Muscle of back (tissue), 13 donors: Measurements from ENCODE around the gene ZNF618. TPM values are rescaled to one million over a fixed set of nuclear protein-coding genes. Genes with fewer than 3 reads are reported as not detected.

ENCODE experiments used
- DNase-seq, 3 donors: peaks; one replicate each; pipeline versions ENCODE4 v3.0.0 to v3.0.0-alpha.2; 2013
- long read RNA-seq, 9 donors: transcript quantifications; one replicate each; lab custom pipeline, GENCODE V29; 2026
- polyA plus RNA-seq, 10 donors: library from polyadenylated mRNA; unstranded; fragments of 120-200 nt; gene quantifications; one replicate each; pipeline ENCODE4 v1.2.1, GENCODE V29; 2013; ENCODE audit not compliant: insufficient read length in 10 of 10

The ZNF618 gene
- 10 to 100 TPM; 11.8 to 22.7 (median 14.6) TPM for polyA plus RNA-seq
- long read RNA-seq, donor 1, result 0 reads
- long read RNA-seq, donor 2, partial matches to known transcripts, result 5 of 5 reads
- long read RNA-seq, donor 2, other reads (novel, unspliced or antisense), result 0 of 5 reads
- long read RNA-seq, donor 3, result 0 reads
- long read RNA-seq, donor 4, result 0 reads
- long read RNA-seq, donor 5, full-length matches to known transcripts, result 1 of 1 reads
- long read RNA-seq, donor 5, partial matches to known transcripts, result 0 of 1 reads
- long read RNA-seq, donor 5, other reads (novel, unspliced or antisense), result 0 of 1 reads
- long read RNA-seq, donor 6, result 0 reads
- long read RNA-seq, donor 7, result 0 reads
- long read RNA-seq, donor 8, full-length matches to known transcripts, result 1 of 1 reads
- long read RNA-seq, donor 8, partial matches to known transcripts, result 0 of 1 reads
- long read RNA-seq, donor 8, other reads (novel, unspliced or antisense), result 0 of 1 reads
- long read RNA-seq, donor 9, result 0 reads

GRCh38 chr9:113876151-113876992 lies at the start of gene ZNF618:
Gene ZNF618, plus strand, starts transcription at chr9:113876309. Its CDS starts 72 bp downstream, at chr9:113876381.
- DNase-seq, result peak in 1 of 3 donors; percentile 83

- DNase-seq, result no peak
Measured at GRCh38 chr9:113828221-113828620, 47.9 kb upstream of the ZNF618 start.

GRCh38 chr9:113837334-113837733 lies 38.8 kb upstream of the ZNF618 start:
- DNase-seq, result no peak

- DNase-seq, result no peak
Measured at GRCh38 chr9:113842086-113842485, 34.0 kb upstream of the ZNF618 start.

- DNase-seq, result peak; percentile 6 to 21 (median 18)
Measured at GRCh38 chr9:113844466-113844865, 31.6 kb upstream of the ZNF618 start.

- no peak for DNase-seq
Measured at GRCh38 chr9:113851359-113851758, 24.8 kb upstream of the ZNF618 start.

GRCh38 chr9:113851873-113852272 lies 24.2 kb upstream of the ZNF618 start:
- no peak for DNase-seq

- DNase-seq, result no peak
Measured at GRCh38 chr9:113853333-113853732, 22.8 kb upstream of the ZNF618 start.

GRCh38 chr9:113854310-113854709 lies 21.8 kb upstream of the ZNF618 start:
- DNase-seq, result no peak

GRCh38 chr9:113857875-113858274 lies 18.2 kb upstream of the ZNF618 start:
- no peak for DNase-seq

- DNase-seq, result no peak
Measured at GRCh38 chr9:113858282-113858681, 17.8 kb upstream of the ZNF618 start.

- DNase-seq, result no peak
Measured at GRCh38 chr9:113863345-113863744, 12.8 kb upstream of the ZNF618 start.

- DNase-seq, result no peak
Measured at GRCh38 chr9:113868501-113868900, 7.6 kb upstream of the ZNF618 start.

GRCh38 chr9:113872485-113873143 lies 3.5 kb upstream of the ZNF618 start:
- DNase-seq, result no peak

- no peak for DNase-seq
Measured at GRCh38 chr9:113873446-113873845, 2.7 kb upstream of the ZNF618 start.

GRCh38 chr9:113873926-113874325 lies 2.2 kb upstream of the ZNF618 start:
- no peak for DNase-seq

GRCh38 chr9:113875459-113876150 lies 504 bp upstream of the ZNF618 start:
- DNase-seq, result peak in 1 of 3 donors; percentile 52

GRCh38 chr9:113876993-113877368 lies 872 bp downstream of the ZNF618 start:
- DNase-seq, result no peak

- DNase-seq, result no peak
Measured at GRCh38 chr9:113879318-113879717, 3.2 kb downstream of the ZNF618 start.

GRCh38 chr9:113879911-113880310 lies 3.8 kb downstream of the ZNF618 start:
- peak in 1 of 3 donors; percentile 49 for DNase-seq

GRCh38 chr9:113882181-113882580 lies 6.1 kb downstream of the ZNF618 start:
- no peak for DNase-seq
